ENCODE results near the gene MRPL24. TPM values are rescaled to one million over a fixed set of nuclear protein-coding genes. Genes with fewer than 3 reads are reported as not detected.

MRPL24 gene
- total and polyA plus RNA-seq, 10 of the 15 experiments (the other 5 are each of a cell fraction or from before 2014, with no cell fraction given), result 87.4 to 269 (median 134) TPM

GRCh38 chr1:156694690-156694962 lies 46.3 kb downstream of the MRPL24 start:
- ChIA-PET CTCF (interaction anchor here (1.4 to 2.1 kb wide), 3 partner anchors 10 to 34 kb away, joined by 4 to 14 read pairs (median 7); no protein-coding TSS in a partner anchor), POLR2A (interaction anchor here (0.7 to 1.9 kb wide), 2 partner anchors 26 to 163 kb away, joined by 3 to 10 read pairs; no protein-coding TSS in a partner anchor), SMC1A (ENCODE audit: uncharacterized antibody, unreplicated experiment) (interaction anchor here (1.3 kb wide), 1 partner anchor 31 kb away, joined by 4 read pairs; no protein-coding TSS in a partner anchor), RAD21 (ENCODE audit: unreplicated experiment) (no interaction called here)
- Histone ChIP-seq H3K9me3 (replicated peaks; ENCODE audit: control insufficient read depth, insufficient read depth, low read length) (no peaks in the 10 kb centered on the region), H3K4me2 (ENCODE audit: control insufficient read depth, insufficient read depth) (no peak overlapping the region), H3K79me2 (ENCODE audit: control insufficient read depth, insufficient read depth, low read length) (no peaks in the 10 kb centered on the region), H3K27me3 (replicated peaks in 1 of 2; ENCODE audit: control insufficient read depth in 2 of 2, insufficient read depth in 2 of 2, low read length in 1 of 2) (peaks cover 18 to 33% of the 10 kb centered on the region in 2 experiments), H3K27ac (ENCODE audit: control insufficient read depth, insufficient read depth) (no peak overlapping the region), H2AFZ (ENCODE audit: control insufficient read depth, low read depth, low read length) (no peak overlapping the region), H3K36me3 (ENCODE audit: control insufficient read depth in 2 of 2, insufficient read depth in 2 of 2, low read length in 1 of 2) (no peaks in the 10 kb centered on the region), H4K20me1 (ENCODE audit: control insufficient read depth, insufficient read depth) (peaks cover 4% of the 10 kb centered on the region; the same call in 1 of the 2 replicates), H3K9ac (ENCODE audit: control insufficient read depth, insufficient read depth, low read length) (no peak overlapping the region), H3K4me1 (ENCODE audit: control insufficient read depth, insufficient read depth, low read length) (no peaks in the 10 kb centered on the region), H3K4me3 (no peak overlapping the region)
- BruUV-seq (replicated peaks), result no TSS peak
- FAIRE-seq, result no peak
- intact Hi-C loops (cut with micrococcal nuclease; ENCODE audit: unreplicated experiment) (no loop called here), in situ Hi-C loops (cut with MboI) (no loop called here)
- no peak for TF ChIP-seq MEF2A (IDR thresholded peaks at IDR 0.05; ENCODE audit: insufficient read depth, low read depth, low read length)
- no peak for TF ChIP-seq SMARCA5 (IDR thresholded peaks at IDR 0.05)
- ATAC-seq, result no peak
- 59% methylated on average over 5 of the region's 5 CpGs for WGBS (ENCODE audit: insufficient coverage, insufficient replicate concordance, low lambda C conversion rate, missing lambda C conversion rate)
- no peak for DNase-seq (ENCODE audit: low read depth, low spot score)

GRCh38 chr1:156693848-156694689 lies 46.8 kb downstream of the MRPL24 start:
- SMC1A ChIA-PET (ENCODE audit: uncharacterized antibody, unreplicated experiment), result no interaction called here
- no peak overlapping the region for H3K4me3 ChIP-seq
- H2AFZ ChIP-seq (ENCODE audit: control insufficient read depth, low read depth, low read length), result no peak overlapping the region
- H3K9ac ChIP-seq (ENCODE audit: control insufficient read depth, insufficient read depth, low read length), result no peak overlapping the region
- H3K27ac ChIP-seq (ENCODE audit: control insufficient read depth, insufficient read depth), result no peak overlapping the region
- TF ChIP-seq SREBF2 (IDR thresholded peaks at IDR 0.05; ENCODE audit: low read length) (no peak), TCF3 (IDR thresholded peaks at IDR 0.05; ENCODE audit: borderline replicate concordance, insufficient read depth, low read depth, low read length) (no peak), SREBF1 (IDR thresholded peaks at IDR 0.05; ENCODE audit: low read length) (no peak), RELB (IDR thresholded peaks at IDR 0.05; ENCODE audit: low read depth) (no peak), HDGF (IDR thresholded peaks at IDR 0.05) (no peak), NFXL1 (IDR thresholded peaks at IDR 0.05; ENCODE audit: borderline replicate concordance) (no peak)
- intact Hi-C loops (cut with micrococcal nuclease; ENCODE audit: unreplicated experiment) (no loop called here), in situ Hi-C loops (cut with MboI) (no loop called here)
- CTCF ChIA-PET, result interaction anchor here (1.4 to 2.1 kb wide), 3 partner anchors 10 to 33 kb away, joined by 4 to 14 read pairs (median 7); no protein-coding TSS in a partner anchor
- peaks cover 18 to 33% of the 10 kb centered on the region in 2 experiments for H3K27me3 ChIP-seq (replicated peaks in 1 of 2; ENCODE audit: control insufficient read depth in 2 of 2, insufficient read depth in 2 of 2, low read length in 1 of 2)
- DNase-seq (ENCODE audit: low read depth, low spot score), result no peak
- no TSS peak for BruUV-seq (replicated peaks)
- ATAC-seq, result no peak
- H3K9me3 ChIP-seq (replicated peaks; ENCODE audit: control insufficient read depth, insufficient read depth, low read length), result no peaks in the 10 kb centered on the region
- H3K4me2 ChIP-seq (ENCODE audit: control insufficient read depth, insufficient read depth), result no peak overlapping the region
- RAD21 ChIA-PET (ENCODE audit: unreplicated experiment), result no interaction called here
- WGBS (ENCODE audit: insufficient coverage, insufficient replicate concordance, low lambda C conversion rate, missing lambda C conversion rate), result 37% methylated on average over 12 of the region's 12 CpGs
- POLR2A ChIA-PET, result interaction anchor here (0.7 to 1.9 kb wide), 2 partner anchors 27 to 164 kb away, joined by 3 to 10 read pairs; no protein-coding TSS in a partner anchor
- no peaks in the 10 kb centered on the region for H3K4me1 ChIP-seq (ENCODE audit: control insufficient read depth, insufficient read depth, low read length)
- FAIRE-seq, result no peak
- peaks cover 4% of the 10 kb centered on the region; the same call in 1 of the 2 replicates for H4K20me1 ChIP-seq (ENCODE audit: control insufficient read depth, insufficient read depth)
- no peaks in the 10 kb centered on the region for H3K79me2 ChIP-seq (ENCODE audit: control insufficient read depth, insufficient read depth, low read length)
- H3K36me3 ChIP-seq (ENCODE audit: control insufficient read depth in 2 of 2, insufficient read depth in 2 of 2, low read length in 1 of 2), result no peaks in the 10 kb centered on the region
